Adipocyte (in vitro differentiated cells): Measurements from ENCODE around the gene CHST9.
A peak's percentile ranks its signal among the peaks of the same experiment; 100 is the strongest.
"Not testable (repeated sequence)": the region's sequence is repeated elsewhere in the genome, so short reads cannot be mapped to it uniquely, and the experiment has no call there.

ENCODE experiments used
- DNase-seq: peaks from one replicate; pipeline ENCODE4 v3.0.0-alpha.2; 2015; ENCODE audit warnings: low read depth
- H3K27me3 ChIP-seq: replicated peaks from 2 replicates; pipeline ENCODE4 v1.7.0; 2013; ENCODE audit warnings: mild to moderate bottlenecking, low read length, moderate library complexity; ENCODE audit not compliant: control insufficient read depth, insufficient read depth
- H3K36me3 ChIP-seq: 2 replicates; pipeline ENCODE4 v1.7.0; 2013; ENCODE audit warnings: low read length, mild to moderate bottlenecking, moderate library complexity; ENCODE audit not compliant: control insufficient read depth, insufficient read depth, severe bottlenecking
- H3K4me1 ChIP-seq: 2 replicates; pipeline ENCODE4 v1.7.0; 2013; ENCODE audit warnings: mild to moderate bottlenecking, low read length, moderate library complexity; ENCODE audit not compliant: control insufficient read depth, insufficient read depth
- H3K4me3 ChIP-seq: 2 replicates; pipeline ENCODE4 v1.7.0; 2013; ENCODE audit warnings: mild to moderate bottlenecking, low read length, moderate library complexity
- H3K9ac ChIP-seq: 2 replicates; pipeline ENCODE4 v1.7.0; 2013; ENCODE audit warnings: mild to moderate bottlenecking, low read length, moderate library complexity
- H3K9me3 ChIP-seq: 2 replicates; pipeline ENCODE4 v1.7.0; 2013; ENCODE audit warnings: mild to moderate bottlenecking, low read length, moderate library complexity; ENCODE audit not compliant: control insufficient read depth

The CHST9 gene

DNA sequence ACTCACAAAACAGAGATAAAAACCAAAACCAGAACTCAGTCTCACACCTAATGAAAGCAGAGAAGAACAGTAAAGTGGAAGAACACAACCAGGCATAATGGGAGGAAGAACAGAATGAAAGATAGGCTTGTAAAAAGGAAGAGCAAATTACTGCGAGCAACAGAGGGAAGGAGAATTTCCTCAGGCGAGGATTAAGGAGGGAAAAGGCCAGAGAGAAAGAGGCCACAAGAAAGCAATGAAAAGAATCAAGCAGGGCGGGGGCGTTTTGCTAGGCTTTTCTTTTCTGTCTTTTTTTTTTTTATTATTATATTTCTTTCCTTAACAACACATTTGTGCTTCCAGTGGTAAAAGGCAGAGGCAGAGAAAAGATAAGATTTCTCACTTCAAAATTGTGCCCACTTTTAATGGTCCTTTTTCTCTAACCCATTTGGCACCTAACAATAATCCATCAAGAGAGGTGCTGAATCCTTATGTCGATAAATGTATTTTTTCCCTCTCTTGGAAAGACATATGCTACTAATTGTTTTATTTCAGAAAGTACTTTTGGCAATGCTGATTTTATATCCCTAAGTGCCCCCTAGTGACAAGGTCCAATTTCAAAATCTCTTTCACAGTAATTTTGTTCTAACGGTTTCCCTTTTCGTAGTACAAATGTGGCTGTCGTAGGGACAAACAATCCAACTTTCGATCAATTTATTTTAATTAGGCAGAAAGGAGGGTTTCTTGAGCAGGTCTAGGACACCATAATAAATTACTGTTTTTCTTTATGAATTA lies 180.9 kb downstream of the CHST9 start:
- Histone ChIP-seq H3K27me3 (no peaks in the 10 kb centered on the region), H3K4me3 (no peak overlapping the region), H3K9me3 (no peaks in the 10 kb centered on the region), H3K4me1 (peaks cover 5% of the 10 kb centered on the region), H3K36me3 (no peaks in the 10 kb centered on the region), H3K9ac (no peak overlapping the region)
- DNase-seq = peak; percentile 63

DNA sequence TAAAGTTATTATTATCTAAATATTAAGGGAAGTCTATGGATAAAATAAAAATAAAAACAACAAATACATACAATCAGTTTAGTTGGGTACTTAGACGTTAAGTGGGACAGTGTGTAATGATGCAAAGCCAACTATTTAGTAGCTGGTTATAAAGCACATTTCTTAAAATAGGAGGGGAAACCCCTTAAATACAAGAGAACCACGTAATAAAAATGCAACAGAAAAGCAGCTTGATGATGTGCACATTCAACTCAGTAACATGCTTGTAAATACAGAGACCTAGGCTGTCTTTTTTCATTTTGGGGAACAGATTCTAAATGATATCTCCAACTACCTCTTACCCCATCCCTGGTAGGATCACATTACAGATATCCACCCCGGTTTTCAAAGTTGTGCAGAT lies 185.3 kb downstream of the CHST9 start:
- no peak for DNase-seq
- no peak overlapping the region for H3K4me3 ChIP-seq

DNA sequence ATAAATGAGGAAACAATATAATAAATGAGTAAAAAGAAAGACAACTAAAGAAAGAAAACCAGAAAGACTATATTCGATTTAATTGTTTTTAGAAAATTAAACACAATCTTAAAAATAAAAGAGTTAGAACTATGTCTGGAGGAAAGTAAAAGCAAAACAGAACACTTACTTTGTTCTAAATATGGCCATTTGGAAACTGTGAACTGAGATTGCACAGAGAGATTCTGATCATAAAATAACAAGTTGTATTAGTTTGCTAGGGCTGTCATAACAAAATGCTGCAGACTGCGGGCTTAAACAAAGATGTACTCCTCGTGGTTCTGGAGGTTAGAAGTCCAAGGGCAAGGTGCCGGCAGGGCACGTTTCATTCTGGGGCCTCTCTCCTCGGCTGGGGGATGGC lies 191.5 kb downstream of the CHST9 start:
- Histone ChIP-seq H3K4me3 (no peak overlapping the region), H3K36me3 (no peaks in the 10 kb centered on the region), H3K9ac (no peak overlapping the region), H3K9me3 (peaks cover 5% of the 10 kb centered on the region), H3K27me3 (no peaks in the 10 kb centered on the region), H3K4me1 (no peaks in the 10 kb centered on the region)
- DNase-seq = no peak

More for the DNA sequence above, 185.3 kb downstream of the CHST9 start:
- Histone ChIP-seq H3K36me3 (no peaks in the 10 kb centered on the region), H3K27me3 (no peaks in the 10 kb centered on the region), H3K9me3 (no peaks in the 10 kb centered on the region), H3K4me1 (peaks cover 5% of the 10 kb centered on the region), H3K9ac (no peak overlapping the region)

DNA sequence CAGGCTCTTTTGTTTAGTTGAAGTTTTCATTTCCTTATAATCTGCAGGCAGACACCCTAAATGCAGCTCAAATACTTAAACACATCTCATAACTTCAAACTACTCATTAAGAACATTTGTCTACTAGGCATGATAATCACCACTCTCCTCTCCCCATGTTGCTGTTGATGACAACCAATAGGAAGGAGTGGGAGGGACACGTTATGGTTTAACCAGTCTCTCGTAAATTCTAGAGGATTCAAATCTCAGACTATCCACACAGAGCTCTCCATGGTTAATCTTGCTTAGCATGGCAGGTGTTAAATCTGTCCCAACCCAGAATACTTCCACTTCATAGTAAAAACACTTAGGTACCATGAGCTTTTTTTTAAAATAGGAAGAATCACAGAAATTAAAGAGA lies 192.2 kb downstream of the CHST9 start:
- Histone ChIP-seq H3K27me3 (no peaks in the 10 kb centered on the region), H3K4me3 (no peak overlapping the region), H3K36me3 (no peaks in the 10 kb centered on the region), H3K9ac (no peak overlapping the region), H3K9me3 (peaks cover 5% of the 10 kb centered on the region), H3K4me1 (no peaks in the 10 kb centered on the region)
- no peak for DNase-seq

DNA sequence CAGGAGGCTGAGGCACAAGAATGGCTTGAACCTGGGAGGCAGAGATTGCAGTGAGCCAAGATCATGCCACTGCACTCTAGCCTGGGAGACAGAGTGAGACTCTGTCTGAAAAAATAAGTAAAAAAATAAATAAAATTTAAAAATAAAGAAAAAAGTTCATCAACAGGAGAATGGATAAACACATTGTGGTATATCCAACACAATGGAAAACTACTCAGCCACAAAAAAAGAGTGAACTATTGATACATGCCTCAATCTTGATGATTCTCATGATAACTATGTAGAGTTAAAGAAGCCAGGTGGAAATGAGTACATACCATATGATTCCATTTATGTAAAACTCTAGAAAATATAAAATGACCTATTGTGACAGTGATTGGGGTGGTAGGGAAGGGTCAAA lies 195.3 kb downstream of the CHST9 start:
- Histone ChIP-seq H3K36me3 (no peaks in the 10 kb centered on the region), H3K27me3 (no peaks in the 10 kb centered on the region), H3K4me1 (no peaks in the 10 kb centered on the region), H3K9ac (no peak overlapping the region), H3K4me3 (no peak overlapping the region), H3K9me3 (peaks cover 5% of the 10 kb centered on the region)
- no peak for DNase-seq

DNA sequence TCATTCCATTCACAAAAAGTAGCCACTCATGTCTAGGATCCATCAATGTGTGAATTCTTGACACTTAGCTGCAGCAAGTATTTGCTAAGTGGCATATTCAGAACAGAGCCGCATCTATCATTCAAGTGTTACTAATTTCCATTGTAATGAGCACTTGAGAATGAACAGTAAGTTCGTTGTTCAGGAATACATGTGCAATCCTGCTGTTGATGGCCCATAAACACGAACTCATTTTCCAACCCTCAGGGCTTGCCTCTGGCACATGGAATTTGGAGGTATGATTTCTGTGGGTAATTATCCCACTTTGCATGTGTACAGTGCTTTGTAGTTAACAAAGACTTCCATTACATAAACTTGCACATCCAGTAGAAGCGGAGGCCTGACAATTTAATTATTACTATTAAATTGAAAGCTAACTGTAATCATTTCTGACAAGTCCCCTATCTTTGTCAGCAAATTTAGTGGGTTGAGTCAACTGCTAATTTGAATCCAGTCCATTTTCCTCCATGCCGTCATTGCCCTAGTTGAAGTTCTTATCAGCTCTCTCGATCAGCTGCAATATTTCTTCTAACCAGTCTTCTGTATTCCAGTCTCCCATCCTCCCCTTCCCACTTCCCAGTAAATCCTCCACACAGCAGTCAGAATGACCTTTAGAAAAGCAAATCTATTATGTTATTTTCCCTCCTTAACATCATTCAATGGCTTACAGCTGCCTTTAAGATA lies 203.6 kb downstream of the CHST9 start:
- H3K36me3 ChIP-seq = no peaks in the 10 kb centered on the region
- H3K4me3 ChIP-seq = no peak overlapping the region
- no peaks in the 10 kb centered on the region for H3K9me3 ChIP-seq
- peaks cover 2% of the 10 kb centered on the region for H3K27me3 ChIP-seq
- H3K9ac ChIP-seq = no peak overlapping the region
- no peak for DNase-seq
- no peaks in the 10 kb centered on the region for H3K4me1 ChIP-seq

DNA sequence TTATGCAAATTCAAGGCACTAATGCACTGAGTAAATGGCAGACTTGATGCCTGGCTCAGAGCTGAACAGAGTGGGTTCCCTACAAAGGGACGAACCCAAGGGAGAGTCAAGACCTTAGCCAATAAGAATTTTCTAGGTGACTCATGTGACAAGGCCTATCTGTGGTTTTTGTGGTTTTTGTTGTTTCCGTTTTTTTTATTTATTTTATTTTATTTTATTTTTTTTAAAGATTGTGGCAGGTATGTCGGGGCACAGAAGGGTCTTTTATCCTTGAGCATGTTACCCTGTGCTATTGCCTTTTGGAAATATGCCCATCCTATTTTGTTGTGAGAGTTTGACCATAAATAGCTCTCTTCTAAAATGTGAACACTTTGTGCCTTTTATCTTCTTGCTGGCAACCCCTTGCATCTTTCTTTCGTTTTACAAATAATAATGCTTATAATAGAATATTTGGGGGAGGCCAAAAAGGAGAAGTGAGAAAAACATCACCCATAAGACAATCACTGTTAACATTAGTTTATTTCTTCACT lies 206.2 kb downstream of the CHST9 start:
- no peaks in the 10 kb centered on the region for H3K4me1 ChIP-seq
- H3K4me3 ChIP-seq = no peak overlapping the region
- no peaks in the 10 kb centered on the region for H3K9me3 ChIP-seq
- no peak for DNase-seq
- no peak overlapping the region for H3K9ac ChIP-seq
- peaks cover 2% of the 10 kb centered on the region for H3K27me3 ChIP-seq
- H3K36me3 ChIP-seq = no peaks in the 10 kb centered on the region

DNA sequence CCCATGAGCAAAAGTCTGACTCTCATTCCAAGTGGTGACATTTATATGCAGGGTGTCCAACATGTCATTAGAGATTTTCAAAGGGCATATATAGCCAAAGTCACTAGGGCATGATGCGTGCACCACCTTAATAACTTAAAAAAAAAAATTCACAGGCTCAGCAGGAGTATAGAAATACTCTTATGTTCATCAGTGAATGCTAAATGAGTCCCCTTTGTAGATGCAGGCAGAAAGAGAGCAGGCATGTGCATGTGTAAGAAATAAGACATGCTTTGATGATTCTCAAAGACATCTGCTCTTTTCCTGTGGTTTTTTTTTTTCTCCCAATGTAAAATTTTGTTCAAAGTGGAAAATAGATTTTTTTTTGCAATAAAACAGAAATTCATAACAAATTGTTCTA lies 207.3 kb downstream of the CHST9 start:
- no peak overlapping the region for H3K9ac ChIP-seq
- no peaks in the 10 kb centered on the region for H3K4me1 ChIP-seq
- DNase-seq = no peak
- H3K36me3 ChIP-seq = no peaks in the 10 kb centered on the region
- no peak overlapping the region for H3K4me3 ChIP-seq
- H3K9me3 ChIP-seq = no peaks in the 10 kb centered on the region
- peaks cover 2% of the 10 kb centered on the region for H3K27me3 ChIP-seq

DNA sequence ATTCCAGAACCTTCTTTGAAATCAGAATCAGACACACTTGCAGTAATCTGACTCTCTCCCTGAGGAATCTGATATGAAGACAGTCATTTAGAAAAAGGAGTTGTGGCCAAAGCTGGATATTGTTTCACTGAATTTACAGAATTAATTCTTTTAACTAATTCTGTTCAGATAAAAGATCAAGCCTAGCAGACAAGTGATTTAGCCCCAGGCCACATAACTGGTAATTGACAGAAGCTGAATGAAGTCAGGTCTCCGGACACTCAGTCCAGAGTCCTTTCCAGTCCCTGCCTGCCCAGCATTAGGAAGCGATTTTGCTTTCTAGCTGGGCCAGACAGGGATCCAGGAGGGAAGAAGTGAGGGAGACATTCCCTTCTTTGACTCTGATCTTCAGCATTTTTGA lies 208.9 kb downstream of the CHST9 start:
- no peaks in the 10 kb centered on the region for H3K9me3 ChIP-seq
- H3K36me3 ChIP-seq = no peaks in the 10 kb centered on the region
- no peaks in the 10 kb centered on the region for H3K27me3 ChIP-seq
- DNase-seq = no peak
- no peak overlapping the region for H3K4me3 ChIP-seq
- no peaks in the 10 kb centered on the region for H3K4me1 ChIP-seq
- no peak overlapping the region for H3K9ac ChIP-seq

DNA sequence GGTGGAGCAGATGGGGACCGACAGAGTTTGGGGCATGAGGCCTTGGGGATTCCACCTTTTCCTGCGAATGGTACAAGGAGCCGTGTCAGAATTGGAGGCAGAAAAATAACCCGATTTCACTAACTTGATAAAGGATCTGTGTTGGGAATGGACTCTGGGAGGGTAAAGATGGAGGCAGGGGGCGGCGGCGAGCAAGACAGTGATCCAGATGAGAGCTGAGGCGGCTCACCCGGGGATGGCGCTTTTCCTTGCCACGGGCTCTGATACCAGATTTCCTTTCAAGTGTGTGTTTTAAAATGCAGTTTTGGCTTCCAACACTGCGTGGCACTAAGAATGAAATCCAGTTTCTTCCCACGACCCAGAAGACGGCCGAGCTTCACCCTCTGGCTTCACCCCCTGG lies 212.6 kb downstream of the CHST9 start:
- H3K27me3 ChIP-seq, H3K9ac ChIP-seq, H3K36me3 ChIP-seq, H3K4me1 ChIP-seq, DNase-seq, H3K4me3 ChIP-seq, H3K9me3 ChIP-seq: not testable (repeated sequence)

DNA sequence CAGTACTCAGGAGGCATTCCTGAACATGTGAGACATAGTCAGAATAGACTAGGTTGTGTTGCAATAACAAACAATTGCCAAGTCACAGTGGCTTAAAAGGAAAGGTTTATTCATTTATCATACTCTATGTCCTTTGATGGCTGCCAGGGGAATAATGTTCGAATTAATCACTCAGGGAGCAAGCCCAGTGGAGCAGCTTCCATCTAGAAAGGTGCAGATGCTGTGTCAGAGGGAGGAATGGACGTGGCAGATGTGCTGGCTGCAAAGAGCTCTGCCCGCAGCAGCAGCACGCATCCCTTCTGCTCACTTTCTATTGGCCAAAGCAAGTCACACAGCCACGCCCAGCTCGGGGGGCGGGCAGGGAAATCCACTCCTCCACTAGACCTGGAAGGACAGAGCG lies 213.7 kb downstream of the CHST9 start:
- H3K27me3 ChIP-seq = no peaks in the 10 kb centered on the region
- no peak for DNase-seq
- H3K9ac ChIP-seq = no peak overlapping the region
- H3K36me3 ChIP-seq = no peaks in the 10 kb centered on the region
- no peaks in the 10 kb centered on the region for H3K9me3 ChIP-seq
- no peaks in the 10 kb centered on the region for H3K4me1 ChIP-seq
- H3K4me3 ChIP-seq = no peak overlapping the region
